ENCODE data around the gene TNFRSF25.
"Not testable (repeated sequence)": the region's sequence is repeated elsewhere in the genome, so short reads cannot be mapped to it uniquely, and the experiment has no call there.

The TNFRSF25 gene

GRCh38 chr1:6440198-6441126 is 25.5 kb downstream of the TNFRSF25 start:
- in situ Hi-C loops (cut with HindIII; ENCODE audit: low sequenced_read_pairs), result no loop called here

GRCh38 chr1:6438047-6438525 is 27.9 kb downstream of the TNFRSF25 start:
- in situ Hi-C loops (cut with HindIII; ENCODE audit: low sequenced_read_pairs), result no loop called here

GRCh38 chr1:6437012-6437700 is 28.8 kb downstream of the TNFRSF25 start:
- in situ Hi-C loops (cut with HindIII; ENCODE audit: low sequenced_read_pairs), result not testable (repeated sequence)

GRCh38 chr1:6436277-6436676 is 29.7 kb downstream of the TNFRSF25 start:
- in situ Hi-C loops (cut with HindIII; ENCODE audit: low sequenced_read_pairs), result not testable (repeated sequence)

GRCh38 chr1:6435547-6435946 is 30.4 kb downstream of the TNFRSF25 start:
- in situ Hi-C loops (cut with HindIII; ENCODE audit: low sequenced_read_pairs), result no loop called here

- in situ Hi-C loops (cut with HindIII; ENCODE audit: low sequenced_read_pairs), result no loop called here
Observed at GRCh38 chr1:6435129-6435528, 30.8 kb downstream of the TNFRSF25 start.

GRCh38 chr1:6434186-6434585 is 31.8 kb downstream of the TNFRSF25 start:
- in situ Hi-C loops (cut with HindIII; ENCODE audit: low sequenced_read_pairs), result loop anchor here (5.0 kb wide), 1 partner anchor 72 kb away; no protein-coding TSS in a partner anchor

GRCh38 chr1:6431645-6432579 is 34.1 kb downstream of the TNFRSF25 start:
- in situ Hi-C loops (cut with HindIII; ENCODE audit: low sequenced_read_pairs), result loop anchor here (5.0 kb wide), 1 partner anchor 70 kb away; no protein-coding TSS in a partner anchor

- in situ Hi-C loops (cut with HindIII; ENCODE audit: low sequenced_read_pairs), result loop anchor here (5.0 kb wide), 1 partner anchor 68 kb away; no protein-coding TSS in a partner anchor
Observed at GRCh38 chr1:6429660-6430411, 36.1 kb downstream of the TNFRSF25 start.

- in situ Hi-C loops (cut with HindIII; ENCODE audit: low sequenced_read_pairs), result not testable (repeated sequence)
Observed at GRCh38 chr1:6428453-6428852, 37.5 kb downstream of the TNFRSF25 start.

- in situ Hi-C loops (cut with HindIII; ENCODE audit: low sequenced_read_pairs), result no loop called here
Observed at GRCh38 chr1:6427441-6428390, 38.3 kb downstream of the TNFRSF25 start.

GRCh38 chr1:6426972-6427350 is 39.0 kb downstream of the TNFRSF25 start:
- in situ Hi-C loops (cut with HindIII; ENCODE audit: low sequenced_read_pairs), result no loop called here

GRCh38 chr1:6426277-6426971 is 39.5 kb downstream of the TNFRSF25 start:
- in situ Hi-C loops (cut with HindIII; ENCODE audit: low sequenced_read_pairs), result no loop called here

- in situ Hi-C loops (cut with HindIII; ENCODE audit: low sequenced_read_pairs), result no loop called here
Observed at GRCh38 chr1:6425658-6426057, 40.3 kb downstream of the TNFRSF25 start.

- in situ Hi-C loops (cut with HindIII; ENCODE audit: low sequenced_read_pairs), result no loop called here
Observed at GRCh38 chr1:6424619-6425593, 41.1 kb downstream of the TNFRSF25 start, which contains the start of gene ESPN. Gene ESPN (plus strand): TSS chr1:6424776. CDS start chr1:6424956, 180 bp downstream.

- in situ Hi-C loops (cut with HindIII; ENCODE audit: low sequenced_read_pairs), result no loop called here
Observed at GRCh38 chr1:6424000-6424565, 41.9 kb downstream of the TNFRSF25 start.
